Keratinocyte (primary cell): Measurements from ENCODE around the gene XPA. TPM values are rescaled to one million over a fixed set of nuclear protein-coding genes. Genes with fewer than 3 reads are reported as not detected.
"Not testable (repeated sequence)": the region's sequence is repeated elsewhere in the genome, so short reads cannot be mapped to it uniquely, and the experiment has no call there.

ENCODE experiments used
- DNase-seq: peaks from one replicate; pipeline ENCODE4 v3.0.0-alpha.2; 2011; ENCODE audit warnings: low read depth, missing footprints, low spot score
- FAIRE-seq: peaks from 2 replicates; lab custom pipeline; 2011; peaks lifted over from hg19 to GRCh38; lab: Jason Lieb, UNC
- H2AFZ ChIP-seq: 2 replicates; pipeline ENCODE4 v1.6.0; 2012; ENCODE audit warnings: low read length, control low read depth, inconsistent platforms; ENCODE audit not compliant: control insufficient read depth
- H3K27ac ChIP-seq: 2 replicates; pipeline ENCODE4 v1.5.1; 2011; ENCODE audit warnings: low read length; ENCODE audit not compliant: control insufficient read depth, insufficient read depth
- H3K27me3 ChIP-seq: 3 replicates; pipeline ENCODE4 v1.6.0; 2011; ENCODE audit warnings: low read length; ENCODE audit not compliant: control insufficient read depth, insufficient read depth; ENCODE audit errors: extremely low read depth
- H3K36me3 ChIP-seq, 2 experiments: 2 replicates in 1 of 2; 3 replicates in 1 of 2; pipeline ENCODE4 v1.5.1; 2011; ENCODE audit warnings: low read length in 2 of 2, mild to moderate bottlenecking in 1 of 2; ENCODE audit not compliant: control insufficient read depth in 2 of 2, insufficient read depth in 2 of 2; ENCODE audit errors: extremely low read depth in 1 of 2
- H3K4me1 ChIP-seq: 3 replicates; pipeline ENCODE4 v1.5.1; 2011; ENCODE audit warnings: low read length; ENCODE audit not compliant: control insufficient read depth, insufficient read depth; ENCODE audit errors: extremely low read depth
- H3K4me2 ChIP-seq: 3 replicates; pipeline ENCODE4 v1.6.0; 2011; ENCODE audit warnings: low read depth, low read length; ENCODE audit not compliant: control insufficient read depth, insufficient read depth; ENCODE audit errors: extremely low read depth
- H3K4me3 ChIP-seq, 3 experiments: fragments of 200-600 bp in 1 of 3; sonication (generic) in 1 of 3; 2 replicates in 2 of 3; 3 replicates in 1 of 3; pipeline ENCODE4 v1.5.1; 2011 to 2016; ENCODE audit warnings: low read length in 3 of 3, mild to moderate bottlenecking in 3 of 3, control low read depth in 2 of 3, inconsistent platforms in 1 of 3, low read depth in 1 of 3, mixed read lengths in 1 of 3, mixed run types in 1 of 3, moderate library complexity in 1 of 3; ENCODE audit not compliant: control insufficient read depth in 2 of 3, insufficient read depth in 2 of 3; ENCODE audit errors: extremely low read depth in 1 of 3
- H3K79me2 ChIP-seq: 2 replicates; pipeline ENCODE4 v1.6.0; 2012; ENCODE audit warnings: low read length; ENCODE audit not compliant: control insufficient read depth, insufficient read depth
- H3K9ac ChIP-seq: 3 replicates; pipeline ENCODE4 v1.6.0; 2011; ENCODE audit warnings: low read length; ENCODE audit not compliant: control insufficient read depth, insufficient read depth; ENCODE audit errors: extremely low read depth
- H3K9me1 ChIP-seq: 3 replicates; pipeline ENCODE4 v1.6.0; 2011; ENCODE audit warnings: low read length; ENCODE audit not compliant: control insufficient read depth, insufficient read depth; ENCODE audit errors: extremely low read depth
- H3K9me3 ChIP-seq: 2 replicates; pipeline ENCODE4 v1.5.1; 2012; ENCODE audit warnings: low read depth, low read length; ENCODE audit not compliant: control insufficient read depth
- H4K20me1 ChIP-seq: 3 replicates; pipeline ENCODE4 v1.6.0; 2011; ENCODE audit warnings: low read length; ENCODE audit not compliant: control insufficient read depth, insufficient read depth; ENCODE audit errors: extremely low read depth
- EZH2 ChIP-seq: IDR thresholded peaks from one replicate; pipeline ENCODE4 v1.6.1; 2012; ENCODE audit warnings: inconsistent platforms, mild to moderate bottlenecking, low read length, moderate library complexity
- dilution Hi-C: fragments of 300-500 bp; cut with MboI; formaldehyde crosslinking; loops from one replicate; pipeline ENCODE4 v1.7.0; 2020; ENCODE audit warnings: low sequenced_read_pairs; ENCODE audit not compliant: extremely low pct_ligation_motif_present
- polyA plus RNA-seq, 5 experiments: library from polyadenylated mRNA; depleted of rRNA in 3 of 5; stranded (reverse) in 3 of 5; stranded (forward) in 1 of 5; unstranded in 1 of 5; fragments of >200 nt; gene quantifications; 1 replicate in 1 of 5; 2 replicates in 3 of 5; 3 replicates in 1 of 5; pipeline versions ENCODE4 v1.2.1 to v1.2.3, GENCODE V29; 2011 to 2012; ENCODE audit warnings: missing spikeins in 2 of 5, low read depth in 1 of 5, low replicate concordance in 1 of 5
- TF ChIP-seq, protein P1 (sequence below), 3 experiments: IDR thresholded peaks in 1 of 3; conservative IDR thresholded peaks in 1 of 3; optimal IDR thresholded peaks in 1 of 3; 2 replicates in 2 of 3; 3 replicates in 1 of 3; pipeline versions ENCODE3 to v1.5.1; 2011; ENCODE audit warnings: low read length in 3 of 3, mild to moderate bottlenecking in 3 of 3, moderate library complexity in 2 of 3, control low read depth in 1 of 3, inconsistent platforms in 1 of 3; ENCODE audit not compliant: insufficient read depth in 2 of 3; ENCODE audit errors: extremely low read depth in 1 of 3

XPA gene
- polyA plus RNA-seq, 1 donor (not counting 4 experiments of a cell fraction or from before 2014, with no cell fraction given) = 4.1 TPM

DNA sequence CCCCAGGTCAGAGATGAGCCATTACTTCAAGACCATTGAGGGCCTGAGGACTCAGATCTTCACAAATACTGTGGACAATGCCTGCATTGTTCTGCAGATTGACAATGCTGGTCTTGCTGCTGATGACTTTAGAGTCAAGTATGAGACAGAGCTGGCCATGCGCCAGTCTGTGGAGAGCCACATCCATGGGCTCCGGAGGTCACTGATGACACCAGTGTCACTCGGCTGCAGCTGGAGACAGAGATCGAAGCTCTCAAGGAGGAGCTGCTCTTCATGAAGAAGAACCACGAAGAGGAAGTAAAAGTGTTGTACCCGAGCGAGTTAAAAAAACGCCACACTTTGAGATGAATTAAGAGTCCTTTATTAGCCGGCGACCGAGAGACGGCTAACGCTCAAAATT, 2.1 kb upstream of the XPA start:
- DNase-seq, H3K9me3 ChIP-seq, H2AFZ ChIP-seq, H3K27me3 ChIP-seq, H3K9me1 ChIP-seq, H3K36me3 ChIP-seq, H3K9ac ChIP-seq, H3K27ac ChIP-seq, H3K4me2 ChIP-seq, H3K4me3 ChIP-seq, FAIRE-seq, H4K20me1 ChIP-seq, dilution Hi-C loops: not testable (repeated sequence)
- H3K4me1 ChIP-seq = peaks cover 31% of the 10 kb centered on the region
- peaks cover 18% of the 10 kb centered on the region for H3K79me2 ChIP-seq

DNA sequence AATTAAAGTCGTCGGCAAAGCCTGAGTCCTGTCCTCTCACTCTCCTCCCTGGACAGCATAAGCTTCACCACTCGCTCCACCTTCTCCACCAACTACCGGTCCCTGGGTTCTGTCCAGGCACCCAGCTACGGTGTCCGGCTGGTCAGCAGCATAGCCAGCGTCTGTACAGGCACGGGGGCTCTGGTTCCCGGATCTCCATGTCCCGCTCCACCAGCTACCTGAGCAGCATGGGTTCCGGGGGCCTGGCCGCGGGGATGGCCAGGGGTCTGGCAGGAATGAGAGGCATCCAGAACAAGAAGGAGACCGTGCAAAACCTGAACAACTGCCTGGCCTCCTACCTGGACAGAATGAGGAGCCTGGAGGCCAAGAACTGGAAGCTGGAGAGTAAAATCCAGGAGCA, 1.7 kb upstream of the XPA start:
- Histone ChIP-seq H3K4me1 (peaks cover 27% of the 10 kb centered on the region), H3K79me2 (peaks cover 20% of the 10 kb centered on the region), H3K27ac (no peak overlapping the region), H4K20me1 (no peaks in the 10 kb centered on the region), H2AFZ (no peak overlapping the region), H3K4me2 (no peak overlapping the region), H3K9me3 (no peaks in the 10 kb centered on the region), H3K9ac (no peak overlapping the region), H3K4me3 (no peak overlapping the region), H3K27me3 (no peaks in the 10 kb centered on the region), H3K36me3 (no peaks in the 10 kb centered on the region), H3K9me1 (no peaks in the 10 kb centered on the region)
- no peak for TF ChIP-seq EZH2
- TF ChIP-seq, protein P1, sequence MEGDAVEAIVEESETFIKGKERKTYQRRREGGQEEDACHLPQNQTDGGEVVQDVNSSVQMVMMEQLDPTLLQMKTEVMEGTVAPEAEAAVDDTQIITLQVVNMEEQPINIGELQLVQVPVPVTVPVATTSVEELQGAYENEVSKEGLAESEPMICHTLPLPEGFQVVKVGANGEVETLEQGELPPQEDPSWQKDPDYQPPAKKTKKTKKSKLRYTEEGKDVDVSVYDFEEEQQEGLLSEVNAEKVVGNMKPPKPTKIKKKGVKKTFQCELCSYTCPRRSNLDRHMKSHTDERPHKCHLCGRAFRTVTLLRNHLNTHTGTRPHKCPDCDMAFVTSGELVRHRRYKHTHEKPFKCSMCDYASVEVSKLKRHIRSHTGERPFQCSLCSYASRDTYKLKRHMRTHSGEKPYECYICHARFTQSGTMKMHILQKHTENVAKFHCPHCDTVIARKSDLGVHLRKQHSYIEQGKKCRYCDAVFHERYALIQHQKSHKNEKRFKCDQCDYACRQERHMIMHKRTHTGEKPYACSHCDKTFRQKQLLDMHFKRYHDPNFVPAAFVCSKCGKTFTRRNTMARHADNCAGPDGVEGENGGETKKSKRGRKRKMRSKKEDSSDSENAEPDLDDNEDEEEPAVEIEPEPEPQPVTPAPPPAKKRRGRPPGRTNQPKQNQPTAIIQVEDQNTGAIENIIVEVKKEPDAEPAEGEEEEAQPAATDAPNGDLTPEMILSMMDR (optimal IDR thresholded peaks at IDR 0.05 in 1 of 3, IDR thresholded peaks at IDR 0.05 in 1 of 3, conservative IDR thresholded peaks at IDR 0.05 in 1 of 3; ENCODE audit: extremely low read depth in 1 of 3, insufficient read depth in 2 of 3, low read length in 3 of 3) = no peak
- FAIRE-seq (no peak), DNase-seq (no peak)
- dilution Hi-C loops = no loop called here

DNA sequence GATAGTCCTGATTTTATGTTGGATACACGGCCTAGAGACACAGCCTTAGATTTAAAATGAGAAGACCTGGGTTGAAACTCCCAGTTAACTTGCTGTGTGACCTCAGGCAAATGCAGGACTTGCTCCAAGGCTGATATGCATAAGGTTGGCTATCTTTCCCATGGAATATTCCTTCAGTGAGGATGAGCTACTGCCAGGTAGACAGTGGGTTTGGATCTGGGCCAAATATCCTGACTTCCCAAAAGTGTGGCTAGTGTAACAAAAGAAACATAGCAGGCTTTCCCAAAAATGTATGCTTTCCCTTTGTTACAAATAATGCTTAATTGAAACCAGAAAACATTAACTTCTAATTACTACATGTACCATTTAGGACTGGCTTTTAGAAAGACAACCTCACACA, 697 bp upstream of the XPA start:
- peak overlapping the region; percentile 81 for H2AFZ ChIP-seq
- peak overlapping the region; percentile 83 for H3K9ac ChIP-seq
- peak overlapping the region; percentile 90 for H3K4me2 ChIP-seq
- no peak for FAIRE-seq
- no peaks in the 10 kb centered on the region for H3K9me1 ChIP-seq
- H3K4me1 ChIP-seq = peaks cover 17% of the 10 kb centered on the region
- peaks cover 20% of the 10 kb centered on the region for H3K79me2 ChIP-seq
- no peaks in the 10 kb centered on the region for H4K20me1 ChIP-seq
- no peaks in the 10 kb centered on the region for H3K36me3 ChIP-seq
- no peaks in the 10 kb centered on the region for H3K9me3 ChIP-seq
- no peak overlapping the region for H3K27ac ChIP-seq
- H3K27me3 ChIP-seq = no peaks in the 10 kb centered on the region
- dilution Hi-C loops = no loop called here
- no peak for DNase-seq
- H3K4me3 ChIP-seq = peak overlapping the region in 1 of 3 experiments; percentile 78
- no peak for TF ChIP-seq EZH2
- TF ChIP-seq, protein P1 (optimal IDR thresholded peaks at IDR 0.05 in 1 of 3, IDR thresholded peaks at IDR 0.05 in 1 of 3, conservative IDR thresholded peaks at IDR 0.05 in 1 of 3; ENCODE audit: extremely low read depth in 1 of 3, insufficient read depth in 2 of 3, low read length in 3 of 3) = no peak
